NCI-H1417 treated with DMSO at 0.1 percent for 48 hours (cell line): ENCODE results near the gene PPP1R10.
"Not testable (repeated sequence)": the region's sequence is repeated elsewhere in the genome, so short reads cannot be mapped to it uniquely, and the experiment has no call there.

Experiments used
- DNase-seq: peaks from one replicate; lab custom pipeline; 2025; lab: John Stamatoyannopoulos, UW

PPP1R10 gene

GRCh38 chr6:30616811-30617564, at the start of gene PPP1R10:
Gene PPP1R10 (minus strand): TSS chr6:30617243. CDS start chr6:30609944, 7,299 bp downstream.
- DNase-seq, result peak; percentile 97

DNA sequence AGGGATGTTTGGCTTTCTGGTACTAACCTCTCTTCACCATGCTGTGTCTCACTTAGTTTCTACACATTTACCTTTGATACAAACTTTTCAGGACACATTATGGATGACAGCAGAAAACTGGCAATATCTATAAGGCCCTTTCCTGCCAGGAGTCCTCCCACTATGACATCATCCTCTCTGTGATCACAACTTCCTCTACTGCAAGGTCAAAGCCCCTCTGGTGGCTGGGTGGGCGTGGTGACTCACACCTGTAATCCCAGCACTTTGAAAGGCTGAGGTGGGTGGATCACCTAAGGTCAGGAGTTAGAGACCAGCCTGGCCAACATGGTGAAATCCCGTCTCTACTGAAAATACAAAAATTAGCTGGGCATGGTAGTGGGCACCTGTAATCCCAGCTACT, 49.3 kb upstream of the PPP1R10 start:
- not testable (repeated sequence) for DNase-seq

DNA sequence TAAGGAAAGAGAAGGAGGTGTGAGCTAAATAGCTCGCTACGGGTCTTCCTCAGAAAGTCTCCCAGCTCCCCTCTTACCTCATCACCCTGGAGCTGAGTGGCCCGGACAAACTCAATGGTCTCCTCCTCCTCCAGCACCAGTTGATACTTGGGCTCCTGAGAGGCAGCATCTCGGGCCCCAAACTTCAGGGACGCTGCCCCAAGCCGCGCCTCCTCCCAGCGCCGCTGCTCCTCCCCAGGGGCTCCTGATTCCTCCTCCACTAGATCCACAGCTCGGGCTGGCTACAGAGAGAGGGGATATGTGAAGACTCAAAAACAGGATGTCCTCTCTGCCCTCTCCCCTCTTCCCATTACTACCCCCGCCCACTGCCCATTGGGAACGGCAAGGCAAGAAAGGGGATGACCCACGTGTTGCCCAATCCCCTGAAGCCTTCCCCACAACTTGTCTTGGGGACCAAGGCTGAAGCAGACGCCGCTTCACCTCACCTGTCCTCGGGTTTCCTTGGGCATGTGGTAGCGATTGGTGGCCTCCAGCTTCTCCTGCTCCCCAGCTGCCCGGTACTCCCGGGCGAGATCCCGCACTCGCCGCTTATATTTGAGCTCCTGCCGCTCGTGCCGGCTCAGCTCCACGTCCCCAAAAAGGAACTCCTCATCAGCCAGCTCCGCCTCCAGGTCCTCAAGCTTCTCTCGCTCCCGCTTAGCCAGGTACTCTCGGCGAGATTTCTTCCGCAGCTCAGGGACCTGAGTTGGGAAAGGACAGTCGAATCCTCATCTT, 48.1 kb upstream of the PPP1R10 start:
- no peak for DNase-seq

- DNase-seq, result not testable (repeated sequence)
Measured at GRCh38 chr6:30657922-30658321, 40.9 kb upstream of the PPP1R10 start.

DNA sequence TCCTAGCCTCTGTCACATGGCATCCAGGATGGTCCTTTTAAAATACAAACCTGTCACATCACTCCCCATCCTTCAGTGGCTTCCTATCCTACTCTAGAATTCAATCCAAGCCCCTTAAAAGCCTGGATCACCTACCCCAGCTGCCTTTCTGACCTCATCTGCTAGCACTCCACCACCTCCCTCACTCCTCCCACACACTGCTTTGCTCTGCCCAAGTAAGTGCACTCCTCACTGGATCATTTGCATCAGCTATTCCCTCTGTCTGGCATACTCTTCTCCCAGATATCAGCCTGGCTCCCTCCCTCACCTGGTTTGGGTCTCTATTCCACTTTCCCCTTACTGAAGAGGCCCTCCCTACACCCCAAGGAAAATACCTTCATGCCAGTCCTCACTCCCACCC, 40.4 kb upstream of the PPP1R10 start:
- no peak for DNase-seq

- DNase-seq, result no peak
Measured at GRCh38 chr6:30656513-30656912, 39.5 kb upstream of the PPP1R10 start.

GRCh38 chr6:30655743-30656094, 38.7 kb upstream of the PPP1R10 start:
- no peak for DNase-seq

GRCh38 chr6:30654798-30655742, 38.0 kb upstream of the PPP1R10 start:
- no peak for DNase-seq

- DNase-seq, result no peak
Measured at GRCh38 chr6:30651143-30651542, 34.1 kb upstream of the PPP1R10 start.

- DNase-seq, result peak; percentile 55
Measured at GRCh38 chr6:30647242-30648116, 30.4 kb upstream of the PPP1R10 start.

- DNase-seq, result peak; percentile 57
Measured at GRCh38 chr6:30646450-30647241, 29.6 kb upstream of the PPP1R10 start, which contains the start of gene C6orf136. Gene C6orf136 (plus strand): TSS chr6:30647133. CDS start chr6:30647232, 99 bp downstream.

DNA sequence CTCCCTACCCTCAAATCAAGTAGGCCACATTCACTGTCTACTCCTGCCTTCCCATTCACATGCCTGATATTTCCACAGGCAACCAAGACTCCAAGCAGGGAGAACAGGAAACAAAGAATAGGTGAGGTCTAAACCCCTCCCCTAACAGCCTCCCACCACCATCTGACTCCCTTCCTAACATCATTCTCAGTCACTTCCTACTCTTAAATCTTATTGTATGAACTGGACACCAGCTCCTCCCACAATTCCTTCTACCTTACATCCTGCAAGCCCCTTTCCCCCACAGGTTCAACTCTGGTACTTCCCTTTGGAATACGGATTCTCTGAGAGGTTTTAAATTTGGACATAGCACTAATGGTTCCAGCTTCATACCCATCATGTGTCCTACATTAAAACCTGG, 28.9 kb upstream of the PPP1R10 start:
- DNase-seq, result no peak

GRCh38 chr6:30644769-30645168, 27.7 kb upstream of the PPP1R10 start:
- DNase-seq, result no peak

DNA sequence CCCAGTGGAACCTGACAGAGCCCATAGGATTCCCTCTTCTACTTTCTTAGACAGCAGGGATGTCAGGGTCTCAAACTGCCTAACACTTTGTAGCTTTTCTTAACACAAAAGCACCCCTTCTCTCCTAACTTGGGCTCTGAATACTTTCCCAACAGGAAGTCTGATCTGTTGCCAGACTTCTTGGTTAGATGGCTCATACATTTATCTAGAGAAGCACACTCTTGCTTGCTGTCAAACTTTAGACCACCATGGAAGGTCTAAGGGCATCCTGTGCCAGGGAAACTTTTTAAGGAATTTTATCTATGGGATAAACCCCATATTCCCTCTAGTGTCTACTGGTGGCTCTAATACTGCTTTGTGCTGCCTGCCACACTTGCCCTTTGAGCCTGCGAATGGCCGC, 26.6 kb upstream of the PPP1R10 start:
- DNase-seq, result no peak

DNA sequence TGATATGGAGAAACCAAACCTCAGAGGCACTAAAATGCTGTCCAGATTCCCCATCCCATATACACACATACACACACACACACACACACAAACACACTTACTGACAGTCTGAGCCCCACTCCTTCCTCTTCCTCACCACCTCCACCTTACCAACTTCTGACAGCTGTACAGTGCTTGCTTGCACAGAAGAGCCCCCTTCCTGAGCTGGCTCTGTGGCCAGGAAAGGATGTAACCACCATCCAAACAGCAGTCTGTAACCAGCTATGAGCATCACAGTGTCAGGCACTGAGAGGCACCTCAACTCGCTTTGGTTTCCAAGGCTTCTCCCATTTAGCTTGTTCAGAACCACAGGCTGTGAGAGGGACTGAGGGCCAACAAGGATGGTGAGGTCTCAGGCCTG, 24.0 kb upstream of the PPP1R10 start:
- DNase-seq, result no peak

- DNase-seq, result no peak
Measured at GRCh38 chr6:30640481-30640880, 23.4 kb upstream of the PPP1R10 start.

DNA sequence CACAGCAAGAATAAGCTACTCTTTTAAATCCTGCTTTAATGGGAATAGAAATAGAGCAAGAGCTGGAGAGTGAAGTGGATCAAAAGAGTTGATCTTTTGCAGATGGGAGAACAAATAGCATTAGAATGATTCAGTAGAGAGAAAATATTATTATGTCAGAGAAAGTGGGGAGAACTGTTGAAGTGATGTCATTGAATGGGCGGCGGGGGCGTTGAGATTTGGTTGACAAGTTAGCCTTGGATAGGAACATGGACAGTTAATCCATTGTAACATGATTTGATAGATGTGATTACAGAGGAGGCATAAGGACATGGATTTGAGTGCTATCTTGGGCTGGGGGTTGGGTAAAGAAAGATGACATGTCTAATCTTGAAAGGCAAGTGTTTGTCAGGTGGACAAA, 18.8 kb upstream of the PPP1R10 start:
- DNase-seq, result no peak

DNA sequence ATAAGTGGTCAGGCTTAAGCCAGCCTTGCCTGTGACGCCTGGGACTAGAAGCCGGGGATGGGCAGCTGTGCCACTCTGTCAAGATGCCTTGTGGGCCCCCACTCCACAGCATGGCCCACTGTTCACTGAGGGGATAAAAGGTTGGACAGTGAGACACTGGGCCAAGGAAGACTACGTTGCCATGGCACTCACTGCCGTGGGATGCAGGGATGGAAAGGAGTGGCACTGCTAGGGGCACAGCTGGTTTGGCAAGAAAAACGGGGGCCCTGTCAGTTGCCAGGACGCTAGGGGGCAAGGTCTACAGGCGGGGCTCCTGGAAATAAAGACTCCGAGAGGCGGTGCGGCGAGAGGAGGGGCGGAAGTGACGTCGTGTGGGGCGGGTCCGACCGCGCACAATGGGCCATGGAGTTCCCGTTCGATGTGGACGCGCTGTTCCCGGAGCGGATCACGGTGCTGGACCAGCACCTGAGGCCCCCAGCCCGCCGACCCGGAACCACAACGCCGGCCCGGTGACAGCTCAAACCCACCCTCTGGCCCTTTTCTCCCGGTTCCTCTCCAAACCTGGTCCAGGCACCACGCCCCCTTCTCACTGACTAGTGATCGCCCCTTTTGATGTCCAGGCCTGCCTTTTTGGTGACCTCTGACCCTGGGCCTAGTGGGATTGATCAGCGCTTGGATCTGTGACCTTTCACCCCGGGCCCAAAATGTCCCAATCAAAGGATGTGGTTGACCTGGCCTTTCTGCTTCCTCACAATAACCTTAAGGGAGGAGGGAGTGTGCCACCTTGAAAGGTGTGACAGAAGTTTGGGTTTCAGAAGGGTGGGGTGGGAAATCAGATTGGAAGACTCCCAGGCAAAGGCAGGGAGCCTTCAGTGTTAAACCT, 9.7 kb upstream of the PPP1R10 start, which contains the start of gene ATAT1:
Gene ATAT1, plus strand, starts transcription at position 391 of the 883 bp plus-strand sequence.
- DNase-seq, result no peak

DNA sequence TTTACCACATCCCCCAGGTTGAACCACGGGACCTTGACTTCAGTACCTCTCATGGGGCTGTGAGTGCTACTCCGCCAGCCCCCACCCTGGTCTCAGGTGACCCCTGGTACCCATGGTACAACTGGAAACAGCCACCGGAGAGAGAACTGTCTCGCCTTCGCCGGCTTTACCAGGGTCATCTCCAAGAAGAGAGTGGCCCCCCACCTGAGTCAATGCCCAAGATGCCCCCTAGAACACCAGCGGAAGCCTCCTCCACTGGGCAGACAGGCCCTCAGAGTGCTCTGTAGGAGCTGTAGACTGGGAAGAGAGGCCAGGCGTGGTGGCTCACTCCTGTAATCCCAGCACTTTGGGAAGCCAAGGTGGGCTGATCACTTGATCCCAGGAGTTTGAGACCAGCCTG, 8.5 kb upstream of the PPP1R10 start:
- DNase-seq, result no peak
